ENCODE results near the gene NPC2.

The NPC2 gene

GRCh38 chr14:74528406-74528805 is 35.3 kb upstream of the NPC2 start:
- no peaks in the 10 kb centered on the region for H3K4me1 ChIP-seq (ENCODE audit: insufficient read depth, low read length, poor library complexity, severe bottlenecking)

DNA sequence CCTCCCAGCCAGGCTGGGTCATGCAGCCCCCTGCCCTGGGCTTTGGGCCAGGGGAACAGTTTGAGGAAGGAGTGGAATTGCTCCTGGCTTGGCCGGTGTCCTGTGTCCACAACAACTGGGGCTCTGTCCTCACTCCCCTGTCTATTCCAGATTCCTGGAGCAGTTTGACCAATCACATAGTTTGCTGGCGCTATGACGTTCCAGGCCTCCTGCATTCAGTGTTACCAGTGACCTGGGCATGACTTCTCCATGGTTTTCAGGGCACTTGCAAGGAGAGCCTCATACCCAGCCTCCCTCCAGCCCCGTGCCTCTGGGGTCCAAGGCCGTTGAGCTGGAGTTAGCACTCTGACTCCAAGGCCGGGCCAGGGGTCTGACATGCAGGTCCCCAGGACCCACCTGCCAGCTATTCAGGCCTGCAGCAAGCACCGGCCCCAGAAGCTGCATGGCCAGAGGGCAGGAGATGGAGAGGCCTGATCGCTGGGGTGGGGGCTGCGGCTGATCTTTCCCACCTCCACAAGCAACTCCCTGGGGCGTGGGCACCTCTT is 34.7 kb upstream of the NPC2 start:
- Histone ChIP-seq H3K9me2 (replicated peaks; ENCODE audit: low read depth, low read length) (no peaks in the 10 kb centered on the region), H3F3A (ENCODE audit: low read depth) (no peaks in the 10 kb centered on the region), H3K79me2 (ENCODE audit: insufficient read depth, low read length) (no peaks in the 10 kb centered on the region), H3K4me1 (ENCODE audit: insufficient read depth, low read length, poor library complexity, severe bottlenecking) (no peaks in the 10 kb centered on the region), H3K4me2 (ENCODE audit: low read depth, low read length, poor library complexity, severe bottlenecking) (no peak overlapping the region), H4K20me1 (ENCODE audit: insufficient read depth, low read length, poor library complexity, severe bottlenecking) (no peaks in the 10 kb centered on the region), H3K36me3 (ENCODE audit: insufficient read depth, low read length) (no peaks in the 10 kb centered on the region), H3K9me3 (ENCODE audit: insufficient read depth, low read depth, low read length) (no peaks in the 10 kb centered on the region), H3K27me3 (ENCODE audit: insufficient read depth, low read length, poor library complexity, severe bottlenecking) (no peaks in the 10 kb centered on the region), H3K4me3 (ENCODE audit: low read length, poor library complexity, severe bottlenecking) (no peak overlapping the region), H2AFZ (ENCODE audit: low read length) (no peak overlapping the region), H3K9ac (ENCODE audit: low read depth, low read length, poor library complexity, severe bottlenecking) (no peak overlapping the region)
- TF ChIP-seq EZH2phosphoT487 (IDR thresholded peaks at IDR 0.05; ENCODE audit: borderline replicate concordance) (no peak), CTCF (conservative IDR thresholded peaks at IDR 0.05; ENCODE audit: low read length) (no peak)

More at GRCh38 chr14:74528406-74528805, 35.3 kb upstream of the NPC2 start:
- TF ChIP-seq CTCF (conservative IDR thresholded peaks at IDR 0.05; ENCODE audit: low read length) (no peak), EZH2phosphoT487 (IDR thresholded peaks at IDR 0.05; ENCODE audit: borderline replicate concordance) (no peak)
- Histone ChIP-seq H3F3A (ENCODE audit: low read depth) (no peaks in the 10 kb centered on the region), H4K20me1 (ENCODE audit: insufficient read depth, low read length, poor library complexity, severe bottlenecking) (no peaks in the 10 kb centered on the region), H3K9me2 (replicated peaks; ENCODE audit: low read depth, low read length) (no peaks in the 10 kb centered on the region), H3K9me3 (ENCODE audit: insufficient read depth, low read depth, low read length) (no peaks in the 10 kb centered on the region), H3K27me3 (ENCODE audit: insufficient read depth, low read length, poor library complexity, severe bottlenecking) (no peaks in the 10 kb centered on the region), H3K4me3 (ENCODE audit: low read length, poor library complexity, severe bottlenecking) (no peak overlapping the region), H3K36me3 (ENCODE audit: insufficient read depth, low read length) (no peaks in the 10 kb centered on the region), H3K79me2 (ENCODE audit: insufficient read depth, low read length) (no peaks in the 10 kb centered on the region), H2AFZ (ENCODE audit: low read length) (no peak overlapping the region), H3K4me2 (ENCODE audit: low read depth, low read length, poor library complexity, severe bottlenecking) (no peak overlapping the region), H3K9ac (ENCODE audit: low read depth, low read length, poor library complexity, severe bottlenecking) (no peak overlapping the region)

DNA sequence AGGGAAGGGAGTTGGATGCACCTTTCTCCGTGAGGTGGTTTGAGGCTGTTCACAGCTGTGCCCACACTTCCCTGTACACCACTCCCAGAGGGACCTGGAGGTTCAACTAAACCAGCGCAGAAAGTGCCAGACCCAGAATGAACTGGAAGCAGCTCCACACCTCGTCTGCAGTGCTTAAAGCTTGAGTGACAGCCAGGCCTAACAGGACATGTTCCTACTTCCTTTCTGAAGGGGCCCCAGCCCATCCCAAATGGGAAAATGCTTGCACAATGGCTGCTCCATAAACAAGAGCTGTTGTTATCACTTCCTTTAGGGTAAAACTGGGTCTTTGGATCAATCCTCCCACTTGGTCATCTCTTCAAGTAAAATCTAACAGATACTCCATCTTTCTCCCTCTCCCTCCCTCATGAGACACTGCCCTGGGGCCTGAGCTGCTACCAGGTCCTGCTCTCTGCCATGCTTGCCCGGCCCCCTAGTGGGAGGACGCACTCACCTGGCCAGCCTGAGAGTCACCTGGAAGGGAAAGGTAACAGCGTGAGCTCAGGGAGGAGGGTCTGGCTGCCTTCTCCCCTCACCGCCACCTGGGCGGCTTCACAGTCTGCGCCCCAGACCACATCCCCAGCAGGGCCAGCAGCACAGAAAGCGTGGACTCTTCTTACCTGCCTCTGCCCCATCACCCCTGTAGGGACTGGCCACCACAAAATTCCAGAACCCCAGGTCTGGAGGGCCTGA is 33.9 kb upstream of the NPC2 start:
- Histone ChIP-seq H3K4me2 (ENCODE audit: low read depth, low read length, poor library complexity, severe bottlenecking) (no peak overlapping the region), H4K20me1 (ENCODE audit: insufficient read depth, low read length, poor library complexity, severe bottlenecking) (no peaks in the 10 kb centered on the region), H3K4me1 (ENCODE audit: insufficient read depth, low read length, poor library complexity, severe bottlenecking) (no peaks in the 10 kb centered on the region), H3K27me3 (ENCODE audit: insufficient read depth, low read length, poor library complexity, severe bottlenecking) (no peaks in the 10 kb centered on the region), H3K9ac (ENCODE audit: low read depth, low read length, poor library complexity, severe bottlenecking) (no peak overlapping the region), H3F3A (ENCODE audit: low read depth) (no peaks in the 10 kb centered on the region), H3K79me2 (ENCODE audit: insufficient read depth, low read length) (no peaks in the 10 kb centered on the region), H3K9me2 (replicated peaks; ENCODE audit: low read depth, low read length) (no peaks in the 10 kb centered on the region), H3K36me3 (ENCODE audit: insufficient read depth, low read length) (no peaks in the 10 kb centered on the region), H2AFZ (ENCODE audit: low read length) (no peak overlapping the region), H3K9me3 (ENCODE audit: insufficient read depth, low read depth, low read length) (no peaks in the 10 kb centered on the region), H3K4me3 (ENCODE audit: low read length, poor library complexity, severe bottlenecking) (no peak overlapping the region)
- TF ChIP-seq CTCF (conservative IDR thresholded peaks at IDR 0.05; ENCODE audit: low read length) (no peak), EZH2phosphoT487 (IDR thresholded peaks at IDR 0.05; ENCODE audit: borderline replicate concordance) (no peak)

All from Loucy (cell line).